HepG2 (cell line): Measurements from ENCODE around the gene BYSL. TPM values are rescaled to one million over a fixed set of nuclear protein-coding genes. Genes with fewer than 3 reads are reported as not detected.

Experiments
- KDM5B ChIP-seq: sonication (generic); formaldehyde crosslinking; IDR thresholded peaks from 2 replicates; pipeline ENCODE4 v1.4.0; 2020; ENCODE audit warnings: missing genetic modification reagents, mild to moderate bottlenecking, borderline replicate concordance
- KLF6 ChIP-seq: IDR thresholded peaks from 2 replicates; pipeline ENCODE4 v1.8.0; 2016; ENCODE audit warnings: missing biosample characterization, missing genetic modification reagents
- LCORL ChIP-seq, 2 experiments: fragments of 450-650 bp in 1 of 2; sonication (generic) in 1 of 2; formaldehyde crosslinking in 1 of 2; IDR thresholded peaks; 2 replicates each; pipeline versions ENCODE4 v1.5.0 to v1.6.1; 2017 to 2020; ENCODE audit warnings: antibody characterized with exemption in 1 of 2, missing genetic modification reagents in 1 of 2
- MED1 ChIP-seq: sonication (generic); formaldehyde crosslinking; IDR thresholded peaks from 2 replicates; pipeline ENCODE4 v1.4.0; 2020; ENCODE audit warnings: missing genetic modification reagents
- MTF2 ChIP-seq: sonication (generic); formaldehyde crosslinking; IDR thresholded peaks from 2 replicates; pipeline ENCODE4 v1.5.0; 2020; ENCODE audit warnings: missing genetic modification reagents, borderline replicate concordance
- MYNN ChIP-seq: sonication (generic); formaldehyde crosslinking; IDR thresholded peaks from 2 replicates; pipeline ENCODE4 v1.4.0; 2020; ENCODE audit warnings: mild to moderate bottlenecking, low read depth, missing genetic modification reagents
- NCOR1 ChIP-seq: fragments of 200-600 bp; sonication (generic); IDR thresholded peaks from 2 replicates; pipeline ENCODE4 v1.7.0; 2017; ENCODE audit warnings: antibody characterized with exemption, low read length, borderline replicate concordance
- REST ChIP-seq, 2 experiments: IDR thresholded peaks; 2 replicates each; pipeline ENCODE4 v1.6.1; 2011 to 2012; ENCODE audit warnings: low read length in 2 of 2, borderline replicate concordance in 1 of 2, low read depth in 1 of 2, mild to moderate bottlenecking in 1 of 2, moderate library complexity in 1 of 2
- RNF2 ChIP-seq: fragments of 450-650 bp; conservative IDR thresholded peaks from 2 replicates; pipeline ENCODE4 v1.6.1; 2016; ENCODE audit warnings: low read depth
- SETDB1 ChIP-seq: sonication (generic); formaldehyde crosslinking; IDR thresholded peaks from 2 replicates; pipeline ENCODE4 v1.5.1; 2020; ENCODE audit warnings: missing genetic modification reagents, mild to moderate bottlenecking, borderline replicate concordance
- SMYD3 ChIP-seq: sonication (generic); formaldehyde crosslinking; IDR thresholded peaks from 2 replicates; pipeline ENCODE4 v1.8.1; 2023; ENCODE audit warnings: mild to moderate bottlenecking, missing genetic modification reagents
- SP2 ChIP-seq: sonication (generic); formaldehyde crosslinking; IDR thresholded peaks from 2 replicates; pipeline ENCODE4 v1.5.1; 2020; ENCODE audit warnings: mild to moderate bottlenecking, missing genetic modification reagents
- TBX2 ChIP-seq: sonication (generic); formaldehyde crosslinking; IDR thresholded peaks from 2 replicates; pipeline ENCODE4 v1.5.0; 2020; ENCODE audit warnings: missing genetic modification reagents, mild to moderate bottlenecking, borderline replicate concordance
- ZBTB39 ChIP-seq: sonication (generic); formaldehyde crosslinking; IDR thresholded peaks from 2 replicates; pipeline ENCODE4 v1.5.0; 2020; ENCODE audit warnings: missing genetic modification reagents
- ZC3H13 ChIP-seq: sonication (generic); formaldehyde crosslinking; IDR thresholded peaks from 2 replicates; pipeline ENCODE4 v1.8.1; 2023; ENCODE audit warnings: mild to moderate bottlenecking, missing genetic modification reagents, moderate library complexity
- ZFP36 ChIP-seq: fragments of 150-350 bp; IDR thresholded peaks from 2 replicates; pipeline ENCODE4 v1.6.1; 2018; ENCODE audit warnings: borderline replicate concordance, low read length, low read depth; ENCODE audit not compliant: partially characterized antibody
- ZNF138 ChIP-seq: sonication (generic); formaldehyde crosslinking; IDR thresholded peaks from 2 replicates; pipeline ENCODE4 v1.5.0; 2020; ENCODE audit warnings: mild to moderate bottlenecking, low read depth, missing genetic modification reagents
- ZNF232 ChIP-seq: sonication (generic); formaldehyde crosslinking; IDR thresholded peaks from 2 replicates; pipeline ENCODE4 v1.4.0; 2020; ENCODE audit warnings: missing genetic modification reagents, borderline replicate concordance
- ZNF605 ChIP-seq: sonication (generic); formaldehyde crosslinking; IDR thresholded peaks from 2 replicates; pipeline ENCODE4 v1.8.0; 2022; ENCODE audit warnings: mild to moderate bottlenecking, missing genetic modification reagents
- ZNF746 ChIP-seq: sonication (generic); formaldehyde crosslinking; IDR thresholded peaks from 2 replicates; pipeline ENCODE4 v1.8.0; 2022; ENCODE audit warnings: mild to moderate bottlenecking, missing genetic modification reagents
- polyA plus RNA-seq, 8 experiments: library from polyadenylated mRNA; depleted of rRNA in 3 of 8; stranded (reverse) in 7 of 8; unstranded in 1 of 8; fragments of >200 nt; fragmentation: Illumina TruSeq in 4 of 8; extraction: Trizol in 4 of 8; gene quantifications; 2 replicates each; pipeline versions ENCODE4 v1.2.1 to v1.2.3, GENCODE V29; 2011 to 2016; ENCODE audit warnings: low read depth in 4 of 8, missing spikeins in 1 of 8, mixed read lengths in 1 of 8; ENCODE audit not compliant: insufficient read depth in 1 of 8
- total RNA-seq, 5 experiments: library from RNA; depleted of rRNA; stranded (reverse); fragments of >200 nt; fragmentation: Illumina TruSeq; extraction: Trizol; gene quantifications; 2 replicates each; pipeline ENCODE4 v1.2.3, GENCODE V29; 2016; ENCODE audit warnings: low read depth in 1 of 5
- TF ChIP-seq, protein P1 (sequence below): sonication (generic); formaldehyde crosslinking; IDR thresholded peaks from 2 replicates; pipeline ENCODE4 v1.8.0; 2022; ENCODE audit warnings: missing genetic modification reagents, mild to moderate bottlenecking, borderline replicate concordance

The BYSL gene
- total and polyA plus RNA-seq, 2 of the 13 experiments (the other 11 are each of a cell fraction or from before 2014, with no cell fraction given) = 27.9 to 28.6 TPM

DNA sequence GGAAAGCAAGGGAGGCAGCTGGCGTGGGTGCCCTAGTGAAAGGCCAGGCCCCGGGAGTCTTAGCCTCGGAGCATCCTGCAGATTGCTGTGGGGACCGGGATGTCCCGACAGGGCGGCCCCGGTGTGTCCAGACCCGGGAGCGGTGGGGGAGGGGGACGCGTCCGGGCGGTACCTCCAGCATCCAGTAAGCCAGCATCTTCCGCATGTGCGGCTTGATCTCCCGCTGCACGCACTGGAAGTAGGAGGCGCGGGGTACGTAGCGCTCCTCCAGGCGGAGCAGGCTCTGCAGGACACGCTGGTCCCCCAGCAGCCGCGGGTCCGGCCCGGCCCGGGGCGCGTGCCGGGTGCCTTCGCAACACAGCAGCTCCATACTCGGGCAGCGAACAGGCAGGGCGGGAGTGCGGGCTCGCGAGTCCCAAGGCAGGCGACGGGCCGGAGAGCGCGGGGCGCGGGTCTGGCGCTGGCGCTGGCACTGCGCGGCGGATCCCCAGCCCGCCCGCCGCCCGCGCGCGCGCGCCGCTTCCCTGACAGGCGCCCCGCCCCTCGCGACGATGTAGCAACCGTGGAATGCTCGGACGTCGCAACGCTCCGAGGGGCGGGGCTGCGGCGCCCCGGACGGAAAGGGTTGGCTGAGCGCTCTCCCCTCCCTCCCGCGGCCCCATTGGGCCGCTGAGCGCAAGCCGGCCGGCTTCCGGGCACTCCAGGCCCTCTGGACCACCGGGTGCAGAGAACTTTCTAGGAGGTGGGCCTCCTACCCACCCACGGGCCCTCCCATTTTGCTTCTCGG is 20.2 kb downstream of the BYSL start, which contains the start of gene CCND3 (continued):
- TF ChIP-seq REST (IDR thresholded peaks at IDR 0.05; ENCODE audit: borderline replicate concordance in 1 of 2, low read depth in 1 of 2, low read length in 2 of 2) (no peak), RNF2 (peak; percentile 84), ZNF138 (CRISPR knock-in tag) (no peak), ZFP36 (no peak), TBX2 (CRISPR knock-in tag) (peak; percentile 65), SETDB1 (CRISPR knock-in tag) (no peak), NCOR1 (no peak), ZNF746 (CRISPR knock-in tag) (peak; percentile 21; the same call in 1 of the 2 replicates), ZC3H13 (CRISPR knock-in tag) (no peak), SMYD3 (CRISPR knock-in tag) (no peak), ZNF232 (CRISPR knock-in tag) (0 out of 2 replicates have a peak, but pooled peaks have one; percentile 39), LCORL (IDR thresholded peaks at IDR 0.05) (no peak), LCORL (CRISPR knock-in tag; IDR thresholded peaks at IDR 0.05) (0 out of 2 replicates have a peak, but pooled peaks have one; percentile 24), ZBTB39 (CRISPR knock-in tag) (no peak), MYNN (CRISPR knock-in tag) (no peak; the same call in 1 of the 2 replicates), KLF6 (peak; percentile 75; the same call in 1 of the 2 replicates), SP2 (no peak; the same call in 1 of the 2 replicates), MED1 (CRISPR knock-in tag) (no peak), ZNF605 (CRISPR knock-in tag) (no peak), KDM5B (CRISPR knock-in tag) (peak; percentile 60; the same call in 1 of the 2 replicates), MTF2 (no peak; the same call in 1 of the 2 replicates)
- TF ChIP-seq, protein P1, sequence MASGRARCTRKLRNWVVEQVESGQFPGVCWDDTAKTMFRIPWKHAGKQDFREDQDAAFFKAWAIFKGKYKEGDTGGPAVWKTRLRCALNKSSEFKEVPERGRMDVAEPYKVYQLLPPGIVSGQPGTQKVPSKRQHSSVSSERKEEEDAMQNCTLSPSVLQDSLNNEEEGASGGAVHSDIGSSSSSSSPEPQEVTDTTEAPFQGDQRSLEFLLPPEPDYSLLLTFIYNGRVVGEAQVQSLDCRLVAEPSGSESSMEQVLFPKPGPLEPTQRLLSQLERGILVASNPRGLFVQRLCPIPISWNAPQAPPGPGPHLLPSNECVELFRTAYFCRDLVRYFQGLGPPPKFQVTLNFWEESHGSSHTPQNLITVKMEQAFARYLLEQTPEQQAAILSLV (CRISPR knock-in tag) = no peak; the same call in 1 of the 2 replicates
